Rectal smooth muscle tissue (tissue), 1 donor: Measurements from ENCODE around the gene R3HCC1L.

ENCODE experiments used
- H3K27ac ChIP-seq: one replicate; pipeline ENCODE4 v1.7.0; 2013; ENCODE audit warnings: low read depth, low read length, inconsistent platforms
- H3K27me3 ChIP-seq: one replicate; pipeline ENCODE4 v1.7.0; 2013; ENCODE audit warnings: low read length; ENCODE audit not compliant: control insufficient read depth, insufficient read depth
- H3K36me3 ChIP-seq: one replicate; pipeline ENCODE4 v1.7.0; 2013; ENCODE audit warnings: low read length; ENCODE audit not compliant: control insufficient read depth, insufficient read depth
- H3K4me1 ChIP-seq: one replicate; pipeline ENCODE4 v1.7.0; 2013; ENCODE audit warnings: low read length; ENCODE audit not compliant: control insufficient read depth, insufficient read depth
- H3K4me3 ChIP-seq: one replicate; pipeline ENCODE4 v1.7.0; 2013; ENCODE audit warnings: low read length
- H3K9ac ChIP-seq: one replicate; pipeline ENCODE4 v1.7.0; 2013; ENCODE audit warnings: low read length

The R3HCC1L gene

DNA sequence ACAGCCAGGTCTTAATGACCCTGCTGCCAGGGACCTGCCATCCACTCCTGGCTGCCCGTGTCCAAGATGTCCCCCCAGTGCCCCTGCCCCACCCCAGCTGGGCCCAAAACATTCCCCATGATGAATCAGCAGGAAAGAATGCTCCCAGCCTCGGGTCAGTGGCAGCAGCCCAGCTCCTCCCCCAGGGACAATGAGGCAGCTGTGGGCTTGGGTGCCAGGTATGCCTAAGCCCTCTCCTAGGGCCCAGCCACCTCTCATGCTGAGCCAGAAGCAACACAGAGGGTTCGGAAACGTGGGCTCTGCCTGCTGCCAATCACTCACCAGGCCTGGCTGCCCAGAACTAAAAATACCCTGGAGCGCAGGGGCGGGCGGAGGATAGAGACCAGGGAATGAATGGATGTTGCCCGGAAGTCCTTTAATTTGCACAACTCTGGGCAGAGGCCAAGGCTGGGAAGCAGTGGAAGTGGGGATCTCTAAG lies 135.0 kb downstream of the R3HCC1L start:
- peaks cover 21% of the 10 kb centered on the region for H3K4me1 ChIP-seq
- H3K27ac ChIP-seq: peak overlapping the region; percentile 64
- H3K36me3 ChIP-seq: no peaks in the 10 kb centered on the region
- no peak overlapping the region for H3K9ac ChIP-seq
- no peaks in the 10 kb centered on the region for H3K27me3 ChIP-seq
- H3K4me3 ChIP-seq: peak overlapping the region; percentile 5

DNA sequence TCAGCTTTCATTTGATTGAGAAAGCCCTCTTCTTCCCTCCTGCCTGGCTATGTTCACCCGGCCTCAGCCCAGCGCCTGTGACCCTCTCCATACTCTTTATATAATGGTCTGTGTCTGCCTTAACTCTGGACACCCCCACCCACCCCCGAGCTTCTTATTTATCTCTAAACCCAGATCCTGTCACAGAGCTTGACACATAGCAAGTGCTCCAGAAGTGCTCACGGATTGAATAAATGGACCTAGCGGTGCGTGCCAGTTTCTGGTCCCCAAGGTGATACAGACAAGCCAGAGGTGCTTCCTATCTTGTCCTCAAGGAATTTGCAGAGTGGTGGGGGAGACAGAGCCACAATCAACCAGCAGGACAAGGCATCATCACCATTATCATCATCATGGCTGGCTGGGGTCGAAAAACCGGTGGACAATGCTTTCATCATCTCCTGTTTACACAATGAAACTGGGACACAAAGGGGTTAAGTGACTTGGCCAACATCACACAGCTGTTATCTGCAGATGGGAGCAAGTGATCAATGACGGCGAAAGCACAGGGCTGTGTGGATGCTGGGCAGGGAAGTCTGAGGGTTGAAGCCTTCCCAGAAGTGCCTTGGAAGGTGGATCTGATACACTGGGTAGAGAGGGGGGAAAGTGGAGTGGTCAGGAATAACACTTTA lies 135.8 kb downstream of the R3HCC1L start:
- Histone ChIP-seq H3K4me1 (peaks cover 21% of the 10 kb centered on the region), H3K4me3 (no peak overlapping the region), H3K27me3 (no peaks in the 10 kb centered on the region), H3K36me3 (no peaks in the 10 kb centered on the region), H3K9ac (no peak overlapping the region), H3K27ac (peak overlapping the region; percentile 64)

DNA sequence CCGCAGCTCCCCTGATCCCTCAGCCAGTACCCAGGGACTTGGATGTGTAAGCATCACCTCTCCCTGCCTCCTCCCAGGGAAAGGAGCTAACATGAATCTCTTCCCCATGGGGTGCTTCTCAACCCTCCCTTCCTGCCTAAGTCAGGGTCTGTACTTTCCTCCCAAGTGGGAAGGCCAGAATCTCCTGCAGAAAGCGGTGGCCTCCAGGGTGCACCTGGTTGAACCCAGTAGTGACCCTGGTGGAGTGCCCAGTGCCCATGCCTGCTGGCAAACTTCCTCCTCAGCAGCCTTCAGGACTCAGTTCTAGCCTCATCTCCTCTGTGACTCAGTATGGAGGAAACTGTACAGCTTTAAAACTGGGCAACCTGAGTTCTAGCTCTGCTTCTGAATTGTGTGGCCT lies 136.3 kb downstream of the R3HCC1L start:
- H3K4me1 ChIP-seq: peaks cover 21% of the 10 kb centered on the region
- no peaks in the 10 kb centered on the region for H3K36me3 ChIP-seq
- H3K27ac ChIP-seq: no peak overlapping the region
- H3K4me3 ChIP-seq: no peak overlapping the region
- no peaks in the 10 kb centered on the region for H3K27me3 ChIP-seq
- no peak overlapping the region for H3K9ac ChIP-seq

DNA sequence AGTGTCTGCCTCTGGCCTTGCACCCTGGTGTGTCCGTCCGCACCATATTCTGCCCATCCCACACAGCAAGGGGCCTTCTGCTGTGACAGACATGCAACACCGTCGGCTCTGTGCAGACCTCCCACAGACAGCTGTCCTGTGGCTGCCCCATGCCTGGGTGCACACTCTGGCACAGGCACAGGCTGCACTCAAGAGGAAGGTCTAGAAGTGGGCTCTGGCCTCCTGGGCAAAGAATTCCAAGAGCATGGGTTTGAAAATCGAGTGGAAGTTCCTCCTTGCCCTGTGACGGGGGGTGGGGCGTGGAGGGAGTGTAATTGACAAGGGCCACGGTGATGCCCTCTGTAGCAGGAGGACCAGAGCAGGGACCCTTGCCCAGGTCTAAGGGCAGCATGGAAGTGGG lies 137.8 kb downstream of the R3HCC1L start:
- H3K27me3 ChIP-seq: no peaks in the 10 kb centered on the region
- no peak overlapping the region for H3K27ac ChIP-seq
- H3K4me3 ChIP-seq: no peak overlapping the region
- no peak overlapping the region for H3K9ac ChIP-seq
- H3K4me1 ChIP-seq: peaks cover 13% of the 10 kb centered on the region
- no peaks in the 10 kb centered on the region for H3K36me3 ChIP-seq

DNA sequence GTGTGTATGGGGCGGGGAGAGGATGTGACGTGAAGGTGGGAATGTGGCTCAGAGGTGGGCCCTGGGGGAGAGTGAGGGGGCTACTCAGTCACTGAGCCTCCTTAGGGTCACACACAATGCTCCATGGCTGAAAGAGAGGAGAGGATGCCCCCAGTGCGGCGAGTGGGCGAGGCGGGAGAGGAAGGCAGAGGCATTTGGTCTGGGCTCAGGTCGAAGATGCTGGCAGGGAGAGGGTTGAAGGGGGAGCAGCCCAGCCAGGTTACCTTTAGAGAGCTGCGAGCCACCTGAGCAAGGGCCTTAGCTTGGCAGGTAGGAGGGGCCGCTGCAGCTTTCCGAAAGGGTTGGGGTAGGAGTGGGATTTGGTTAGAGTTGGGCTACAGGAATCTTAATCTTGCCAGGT lies 138.2 kb downstream of the R3HCC1L start:
- no peaks in the 10 kb centered on the region for H3K36me3 ChIP-seq
- H3K9ac ChIP-seq: no peak overlapping the region
- H3K27me3 ChIP-seq: no peaks in the 10 kb centered on the region
- H3K4me1 ChIP-seq: peaks cover 13% of the 10 kb centered on the region
- H3K4me3 ChIP-seq: no peak overlapping the region
- no peak overlapping the region for H3K27ac ChIP-seq

DNA sequence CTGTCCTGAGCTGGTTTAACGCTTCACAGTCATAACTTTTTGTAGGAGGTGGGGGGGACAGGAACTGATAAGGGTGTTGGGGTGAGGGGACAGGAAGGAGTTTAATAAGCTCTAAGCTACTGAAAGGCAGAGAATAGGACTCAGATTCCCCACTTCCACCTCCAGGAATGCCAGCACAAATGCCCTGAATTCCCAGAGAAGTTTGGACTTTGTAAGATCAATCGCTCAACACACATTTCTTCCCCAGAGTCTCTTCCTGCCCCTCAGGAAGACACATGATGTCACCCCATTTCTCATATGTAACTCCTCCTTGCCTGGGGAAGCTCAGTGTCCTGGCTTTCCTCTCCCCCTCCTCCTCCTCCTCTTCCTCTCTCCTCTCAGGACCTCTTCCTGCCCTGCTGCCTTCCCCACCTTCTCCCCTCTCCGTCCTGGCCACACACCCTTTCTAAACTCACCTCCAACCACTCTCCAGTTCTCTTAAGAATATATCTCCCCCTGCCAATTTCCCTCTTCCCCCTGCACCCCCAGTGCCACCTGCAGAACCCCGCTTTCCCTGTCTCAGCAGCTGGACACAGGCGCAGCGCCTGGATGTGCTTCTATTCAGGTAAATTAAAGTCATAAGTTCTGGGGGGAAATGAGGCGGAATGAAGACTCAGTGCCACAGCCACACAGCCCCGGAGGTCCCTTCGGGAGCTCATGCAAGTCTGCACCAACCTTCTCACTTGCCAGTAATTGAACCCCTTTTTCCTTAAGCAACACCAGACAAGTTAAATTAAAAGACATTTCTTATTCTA lies 138.8 kb downstream of the R3HCC1L start:
- H3K36me3 ChIP-seq: no peaks in the 10 kb centered on the region
- H3K4me1 ChIP-seq: peaks cover 13% of the 10 kb centered on the region
- H3K9ac ChIP-seq: no peak overlapping the region
- no peak overlapping the region for H3K27ac ChIP-seq
- H3K27me3 ChIP-seq: no peaks in the 10 kb centered on the region
- no peak overlapping the region for H3K4me3 ChIP-seq

DNA sequence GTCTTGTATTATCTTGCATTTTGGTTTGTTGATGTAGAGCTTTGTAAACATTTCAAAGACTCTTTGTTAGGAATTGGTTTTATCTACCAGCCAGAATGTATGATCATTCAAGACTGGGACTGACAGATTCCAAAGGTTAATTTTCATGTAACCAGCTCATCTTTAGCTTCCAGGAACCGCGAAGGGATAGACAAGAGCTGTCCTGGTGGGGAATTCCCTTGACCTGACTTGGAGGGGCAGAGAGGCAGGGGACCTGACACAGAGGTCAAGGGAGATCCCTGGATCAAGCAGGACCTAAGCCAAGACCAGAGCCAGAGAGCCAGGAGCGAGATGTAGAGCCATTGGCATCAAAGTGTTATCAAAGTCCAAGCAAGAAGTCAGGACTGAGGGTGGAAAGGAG lies 140.1 kb downstream of the R3HCC1L start:
- Histone ChIP-seq H3K36me3 (no peaks in the 10 kb centered on the region), H3K4me3 (no peak overlapping the region), H3K4me1 (peaks cover 4% of the 10 kb centered on the region), H3K27me3 (no peaks in the 10 kb centered on the region), H3K9ac (no peak overlapping the region), H3K27ac (no peak overlapping the region)

DNA sequence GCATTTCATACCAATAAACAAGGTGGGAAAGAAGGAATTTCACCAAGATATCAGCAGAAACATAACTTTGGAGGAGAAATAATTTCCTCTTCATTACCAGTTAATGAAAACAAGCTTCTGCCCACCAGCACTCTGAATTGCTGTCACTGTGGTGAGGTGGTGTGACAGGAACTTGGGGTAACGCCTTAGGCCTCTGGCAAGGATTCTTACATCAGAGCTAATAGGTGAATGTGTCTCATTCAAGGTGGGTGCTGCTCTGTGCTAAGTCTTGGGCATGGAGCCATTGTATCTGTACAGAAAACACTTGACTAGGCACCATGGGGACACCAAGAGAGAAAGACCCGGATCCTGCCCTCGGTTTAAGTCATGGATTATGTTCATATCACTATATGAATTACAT lies 141.9 kb downstream of the R3HCC1L start:
- no peaks in the 10 kb centered on the region for H3K27me3 ChIP-seq
- H3K9ac ChIP-seq: no peak overlapping the region
- H3K4me1 ChIP-seq: no peaks in the 10 kb centered on the region
- H3K4me3 ChIP-seq: no peak overlapping the region
- no peaks in the 10 kb centered on the region for H3K36me3 ChIP-seq
- no peak overlapping the region for H3K27ac ChIP-seq

DNA sequence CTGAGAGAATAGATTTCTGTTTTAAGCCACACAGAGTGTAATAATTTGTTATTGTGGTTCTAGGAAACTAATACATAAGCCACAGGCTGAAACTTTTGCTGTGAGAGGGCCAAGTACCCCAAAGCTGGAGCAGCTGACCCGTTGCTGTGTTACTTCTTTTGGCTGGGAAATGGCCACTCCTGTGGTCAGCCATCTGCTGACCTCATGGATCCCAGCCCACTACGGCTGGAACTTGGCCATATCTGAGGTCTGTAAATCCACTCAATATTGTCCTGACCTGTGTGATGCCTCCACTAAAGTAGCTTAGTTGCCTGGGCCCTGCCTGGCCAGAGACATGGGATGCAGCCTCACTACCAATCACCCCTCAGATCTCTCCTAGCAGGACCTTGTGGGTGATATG lies 151.0 kb downstream of the R3HCC1L start:
- no peaks in the 10 kb centered on the region for H3K27me3 ChIP-seq
- H3K4me1 ChIP-seq: no peaks in the 10 kb centered on the region
- H3K36me3 ChIP-seq: no peaks in the 10 kb centered on the region
- H3K9ac ChIP-seq: no peak overlapping the region
- no peak overlapping the region for H3K4me3 ChIP-seq
- no peak overlapping the region for H3K27ac ChIP-seq

DNA sequence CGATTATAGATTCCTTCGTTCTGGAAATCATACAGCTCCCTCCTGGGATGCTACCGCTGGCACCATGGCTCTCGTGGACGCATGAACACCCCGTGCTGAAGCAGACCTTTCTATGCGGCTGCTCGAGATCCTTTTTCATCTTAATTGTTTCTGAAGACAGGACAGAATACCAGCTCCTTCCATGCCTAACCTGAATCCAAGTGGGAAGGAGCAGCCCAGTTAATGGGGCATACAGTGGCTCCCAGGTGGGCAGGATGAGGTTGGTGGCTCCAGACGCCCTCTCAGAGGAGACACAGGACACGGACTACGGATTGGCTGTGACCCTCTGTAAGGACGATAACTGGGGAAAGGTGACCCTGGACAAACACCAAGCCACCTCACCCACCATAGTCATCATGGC lies 152.0 kb downstream of the R3HCC1L start:
- H3K36me3 ChIP-seq: no peaks in the 10 kb centered on the region

DNA sequence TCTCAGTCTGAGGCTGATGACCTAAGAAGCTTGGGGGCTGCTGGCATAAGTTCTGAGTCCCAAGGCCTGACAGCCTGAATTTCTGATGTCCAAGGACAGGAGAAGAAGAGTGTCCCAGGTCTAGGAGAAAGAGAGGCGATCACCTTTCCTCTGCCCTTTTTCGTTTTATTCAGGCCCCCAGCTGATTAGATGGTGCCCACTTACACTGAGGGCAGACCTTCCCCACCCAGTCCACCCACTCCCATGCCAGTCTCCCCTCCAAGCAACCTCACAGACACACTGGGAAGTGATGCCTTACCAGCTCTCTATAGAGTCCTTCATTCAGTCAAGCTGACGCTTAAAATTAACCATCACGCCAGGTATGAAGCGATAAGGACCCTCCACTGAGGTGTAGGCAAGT lies 152.9 kb downstream of the R3HCC1L start:
- no peak overlapping the region for H3K9ac ChIP-seq
- H3K4me3 ChIP-seq: no peak overlapping the region
- H3K27ac ChIP-seq: no peak overlapping the region
- H3K4me1 ChIP-seq: no peaks in the 10 kb centered on the region
- no peaks in the 10 kb centered on the region for H3K27me3 ChIP-seq
- no peaks in the 10 kb centered on the region for H3K36me3 ChIP-seq

More for the DNA sequence above, 152.0 kb downstream of the R3HCC1L start:
- no peaks in the 10 kb centered on the region for H3K4me1 ChIP-seq
- no peak overlapping the region for H3K9ac ChIP-seq
- H3K27me3 ChIP-seq: no peaks in the 10 kb centered on the region
- H3K4me3 ChIP-seq: no peak overlapping the region
- no peak overlapping the region for H3K27ac ChIP-seq

DNA sequence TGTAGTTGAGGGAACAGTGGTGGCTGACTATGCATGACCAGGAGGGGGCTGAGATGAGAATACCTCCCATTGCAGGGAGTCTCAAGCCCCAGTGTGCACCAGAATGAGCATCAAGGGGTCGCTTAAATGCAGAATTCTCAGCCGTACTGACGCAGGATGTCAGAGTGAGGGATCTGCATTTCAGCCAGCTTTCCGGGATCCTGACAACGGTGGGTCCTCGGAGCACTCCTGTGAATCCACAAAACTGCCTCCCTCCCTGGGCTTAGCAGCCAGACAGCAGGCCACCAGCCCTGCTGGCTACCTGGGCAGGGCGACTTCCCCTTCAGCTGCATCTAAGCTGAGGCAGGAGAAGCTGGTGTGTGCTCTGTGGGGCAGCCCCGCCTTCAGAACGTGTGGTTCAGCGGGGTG lies 155.3 kb downstream of the R3HCC1L start:
- H3K36me3 ChIP-seq: no peaks in the 10 kb centered on the region
- H3K9ac ChIP-seq: no peak overlapping the region
- H3K4me3 ChIP-seq: no peak overlapping the region
- no peaks in the 10 kb centered on the region for H3K4me1 ChIP-seq
- H3K27me3 ChIP-seq: no peaks in the 10 kb centered on the region
- no peak overlapping the region for H3K27ac ChIP-seq

DNA sequence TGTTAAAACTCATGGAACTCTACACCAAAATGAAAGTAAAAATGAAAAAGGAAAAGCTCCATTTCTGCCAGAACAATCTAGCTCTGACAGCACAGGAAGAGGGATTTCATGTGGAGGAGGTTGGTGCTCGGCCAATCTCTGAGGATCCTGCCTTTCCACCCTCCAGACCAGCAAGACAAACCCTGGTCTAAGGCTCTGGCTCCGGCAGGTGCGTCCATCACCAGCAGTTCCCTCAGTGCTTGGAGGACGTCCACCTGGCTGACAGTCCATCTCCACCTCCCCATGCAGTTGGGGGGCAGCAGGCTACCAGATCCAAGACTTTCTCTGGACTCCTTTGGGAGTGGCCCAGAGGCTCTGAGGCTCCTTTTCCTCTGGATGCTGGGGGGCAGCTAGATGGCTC lies 158.5 kb downstream of the R3HCC1L start:
- Histone ChIP-seq H3K36me3 (no peaks in the 10 kb centered on the region), H3K27ac (no peak overlapping the region), H3K9ac (no peak overlapping the region), H3K4me3 (no peak overlapping the region), H3K4me1 (no peaks in the 10 kb centered on the region), H3K27me3 (no peaks in the 10 kb centered on the region)
